ENCODE data around the gene FCER2. TPM values are rescaled to one million over a fixed set of nuclear protein-coding genes. Genes with fewer than 3 reads are reported as not detected.

Gene FCER2
- total RNA-seq, 1 donor, result not detected

DNA sequence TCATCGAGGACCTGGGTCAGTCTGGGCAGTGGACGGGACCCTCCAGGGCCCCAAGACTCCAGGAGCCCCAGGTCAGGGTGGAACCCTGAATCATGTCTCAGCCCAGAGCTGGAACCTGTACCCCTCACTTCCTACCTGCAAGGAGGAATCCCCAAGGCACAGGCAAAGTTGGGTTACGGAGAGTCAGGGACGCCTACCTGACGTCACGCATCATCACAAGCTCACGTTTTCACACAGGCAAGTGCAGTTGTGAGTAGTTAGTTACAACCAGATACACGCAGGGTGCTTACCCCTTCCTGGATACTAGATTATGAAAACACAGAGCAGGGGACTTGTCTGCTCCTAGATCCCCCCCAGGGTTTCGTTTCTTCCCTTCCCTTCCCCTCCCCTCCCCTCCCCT lies 31.1 kb downstream of the FCER2 start:
- TF ChIP-seq, protein P1, sequence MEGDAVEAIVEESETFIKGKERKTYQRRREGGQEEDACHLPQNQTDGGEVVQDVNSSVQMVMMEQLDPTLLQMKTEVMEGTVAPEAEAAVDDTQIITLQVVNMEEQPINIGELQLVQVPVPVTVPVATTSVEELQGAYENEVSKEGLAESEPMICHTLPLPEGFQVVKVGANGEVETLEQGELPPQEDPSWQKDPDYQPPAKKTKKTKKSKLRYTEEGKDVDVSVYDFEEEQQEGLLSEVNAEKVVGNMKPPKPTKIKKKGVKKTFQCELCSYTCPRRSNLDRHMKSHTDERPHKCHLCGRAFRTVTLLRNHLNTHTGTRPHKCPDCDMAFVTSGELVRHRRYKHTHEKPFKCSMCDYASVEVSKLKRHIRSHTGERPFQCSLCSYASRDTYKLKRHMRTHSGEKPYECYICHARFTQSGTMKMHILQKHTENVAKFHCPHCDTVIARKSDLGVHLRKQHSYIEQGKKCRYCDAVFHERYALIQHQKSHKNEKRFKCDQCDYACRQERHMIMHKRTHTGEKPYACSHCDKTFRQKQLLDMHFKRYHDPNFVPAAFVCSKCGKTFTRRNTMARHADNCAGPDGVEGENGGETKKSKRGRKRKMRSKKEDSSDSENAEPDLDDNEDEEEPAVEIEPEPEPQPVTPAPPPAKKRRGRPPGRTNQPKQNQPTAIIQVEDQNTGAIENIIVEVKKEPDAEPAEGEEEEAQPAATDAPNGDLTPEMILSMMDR (IDR thresholded peaks at IDR 0.05; ENCODE audit: insufficient read depth, low read depth, low read length), result no peak
- DNase-seq (ENCODE audit: low read depth), result no peak
- no peak overlapping the region for H3K4me3 ChIP-seq (ENCODE audit: low read depth, low read length)

DNA sequence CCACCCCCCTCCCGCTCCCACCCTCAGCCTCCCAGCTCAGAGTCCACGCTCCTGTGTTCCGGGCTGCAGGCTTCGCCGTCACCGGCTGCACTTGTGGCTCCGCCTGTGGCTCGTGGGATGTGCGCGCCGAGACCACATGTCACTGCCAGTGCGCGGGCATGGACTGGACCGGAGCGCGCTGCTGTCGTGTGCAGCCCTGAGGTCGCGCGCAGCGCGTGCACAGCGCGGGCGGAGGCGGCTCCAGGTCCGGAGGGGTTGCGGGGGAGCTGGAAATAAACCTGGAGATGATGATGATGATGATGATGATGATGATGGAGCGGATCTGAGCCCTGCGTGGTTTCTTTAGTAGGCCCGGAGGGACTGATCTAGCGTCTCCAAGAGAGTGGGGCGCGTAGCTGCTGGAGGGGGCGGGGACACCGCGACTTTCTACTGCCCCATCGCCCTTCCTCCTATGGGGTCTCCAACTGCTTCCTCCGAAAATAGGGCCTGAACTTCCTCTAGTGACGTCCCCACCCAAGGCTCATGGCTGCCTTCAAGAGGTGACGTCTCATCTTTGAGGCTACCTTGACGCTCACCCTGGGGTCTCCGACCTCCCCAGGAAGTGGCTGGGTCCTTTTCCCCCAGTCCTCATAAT lies 31.7 kb downstream of the FCER2 start:
- TF ChIP-seq, protein P1 (IDR thresholded peaks at IDR 0.05; ENCODE audit: insufficient read depth, low read depth, low read length), result no peak
- no peak overlapping the region for H3K4me3 ChIP-seq (ENCODE audit: low read depth, low read length)
- no peak for DNase-seq (ENCODE audit: low read depth)

DNA sequence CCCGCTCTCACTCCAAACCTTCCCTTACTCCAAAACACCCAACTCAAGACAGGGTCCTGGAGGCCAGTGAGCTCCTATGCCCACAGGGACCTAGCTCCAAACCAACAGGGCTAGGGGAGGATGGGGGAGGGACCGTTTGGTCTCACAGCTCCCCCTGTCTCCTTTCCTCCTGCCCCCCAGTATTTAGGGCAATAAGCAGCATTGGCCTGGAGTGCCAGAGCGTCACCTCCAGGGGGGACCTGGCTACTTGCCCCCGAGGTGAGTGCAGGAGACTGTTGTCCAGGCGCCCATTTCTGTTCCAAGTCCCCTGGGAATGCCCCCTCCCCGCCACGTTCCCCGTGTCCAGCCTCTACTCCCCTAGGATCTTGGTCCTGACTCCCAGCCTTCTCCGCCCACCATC lies 32.3 kb downstream of the FCER2 start:
- no peak for DNase-seq (ENCODE audit: low read depth)
- TF ChIP-seq, protein P1 (IDR thresholded peaks at IDR 0.05; ENCODE audit: insufficient read depth, low read depth, low read length), result no peak
- H3K4me3 ChIP-seq (ENCODE audit: low read depth, low read length), result no peak overlapping the region

DNA sequence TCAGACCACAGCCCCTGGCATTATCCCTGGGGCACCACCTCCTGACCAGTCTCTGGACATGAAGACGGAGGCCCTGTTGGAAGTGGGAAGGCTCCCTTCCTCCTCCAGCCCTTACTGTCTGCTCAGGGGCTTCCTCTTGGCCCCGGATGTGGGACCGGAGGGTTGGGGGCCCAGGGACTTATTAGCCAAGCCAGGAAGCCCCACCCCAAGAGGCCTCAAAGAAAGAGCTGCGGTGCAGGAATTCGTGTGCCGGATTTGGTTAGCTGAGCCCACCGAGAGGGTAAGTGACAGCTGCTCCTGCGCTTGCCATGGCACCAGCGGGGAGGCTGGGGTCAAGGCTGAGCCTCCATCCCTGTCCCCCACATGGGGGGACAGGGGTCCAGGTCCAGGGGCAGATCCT lies 33.1 kb downstream of the FCER2 start, which contains the start of gene RETN:
RETN (plus strand) TSS at position 208 of the 400 bp plus-strand sequence. CDS start 278 bp downstream, outside the sequence.
- no peak within 1 kb of the TSS for H3K4me3 ChIP-seq (ENCODE audit: low read depth, low read length)
- DNase-seq (ENCODE audit: low read depth), result no peak
- TF ChIP-seq, protein P1 (IDR thresholded peaks at IDR 0.05; ENCODE audit: insufficient read depth, low read depth, low read length), result no peak

DNA sequence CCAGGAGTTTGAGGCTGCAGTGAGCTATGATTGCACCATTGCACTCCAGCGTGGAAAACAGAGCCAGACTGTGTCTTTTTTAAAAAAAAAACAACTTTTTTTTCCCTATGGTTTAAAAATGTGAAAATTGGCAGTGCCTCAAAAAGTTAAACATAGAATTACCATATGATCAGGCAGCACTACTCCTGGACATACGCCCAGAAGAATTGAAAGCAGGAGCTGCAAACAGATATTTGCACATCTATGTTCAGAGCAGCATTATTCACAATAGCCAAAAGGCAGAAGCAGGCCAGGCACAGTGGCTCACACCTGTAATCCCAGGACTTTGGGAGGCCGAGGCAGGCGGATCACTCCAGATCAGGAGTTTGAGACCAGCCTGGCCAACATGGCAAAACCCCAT lies 36.9 kb downstream of the FCER2 start:
- peak; percentile 50 for DNase-seq (ENCODE audit: low read depth)
- TF ChIP-seq, protein P1 (IDR thresholded peaks at IDR 0.05; ENCODE audit: insufficient read depth, low read depth, low read length), result no peak

DNA sequence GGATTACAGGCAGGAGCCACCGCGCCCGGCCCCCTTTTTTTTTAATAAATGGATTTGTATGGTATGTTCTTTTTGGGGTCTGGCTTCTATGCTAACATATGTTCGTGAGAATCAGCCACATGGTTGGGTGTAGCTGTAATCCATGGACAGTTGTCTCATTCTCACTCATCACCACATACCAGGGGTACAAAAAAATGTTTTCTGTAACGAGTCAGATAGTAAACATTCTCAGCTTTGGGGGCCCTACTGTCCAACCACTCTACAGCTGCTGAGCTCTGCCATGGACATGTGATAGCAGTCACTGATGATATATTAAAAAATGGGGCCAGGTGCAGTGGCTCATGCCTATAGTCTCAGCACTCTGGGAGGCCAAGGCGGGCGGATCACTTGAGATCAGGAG lies 38.2 kb downstream of the FCER2 start:
- TF ChIP-seq, protein P1 (IDR thresholded peaks at IDR 0.05; ENCODE audit: insufficient read depth, low read depth, low read length), result no peak
- no peak for DNase-seq (ENCODE audit: low read depth)
- no peak overlapping the region for H3K4me3 ChIP-seq (ENCODE audit: low read depth, low read length)

More for the DNA sequence above, 36.9 kb downstream of the FCER2 start:
- no peak overlapping the region for H3K4me3 ChIP-seq (ENCODE audit: low read depth, low read length)

DNA sequence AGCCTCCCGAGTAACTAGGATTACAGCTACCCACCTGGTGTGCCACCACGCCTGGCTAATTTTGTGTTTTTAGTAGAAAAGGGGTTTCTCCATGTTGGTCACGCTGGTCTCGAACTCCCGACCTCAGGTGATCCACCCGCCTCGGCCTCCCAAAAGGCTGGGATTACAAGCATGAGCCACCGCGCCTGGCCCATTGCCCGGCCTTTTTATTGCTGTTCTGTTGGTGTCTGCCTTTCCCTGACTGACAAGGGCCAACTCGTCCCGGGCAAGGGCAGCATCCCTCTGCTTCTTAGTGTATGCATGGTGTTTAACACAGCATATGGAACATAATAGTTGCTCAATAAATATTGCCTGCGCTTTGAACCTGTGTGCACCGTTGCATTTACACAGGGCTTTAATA lies 39.3 kb downstream of the FCER2 start:
- no peak overlapping the region for H3K4me3 ChIP-seq (ENCODE audit: low read depth, low read length)

More for the DNA sequence above, 39.3 kb downstream of the FCER2 start:
- no peak for DNase-seq (ENCODE audit: low read depth)
- TF ChIP-seq, protein P1 (IDR thresholded peaks at IDR 0.05; ENCODE audit: insufficient read depth, low read depth, low read length), result no peak

Measured in fibroblast of villous mesenchyme (primary cell).